ENCODE results near the gene PCSK1N. TPM values are rescaled to one million over a fixed set of nuclear protein-coding genes. Genes with fewer than 3 reads are reported as not detected.

PCSK1N gene
- polyA plus RNA-seq, 2 of the 4 experiments (the other 2 are of a cell fraction): 3.0 to 21.2 TPM

DNA sequence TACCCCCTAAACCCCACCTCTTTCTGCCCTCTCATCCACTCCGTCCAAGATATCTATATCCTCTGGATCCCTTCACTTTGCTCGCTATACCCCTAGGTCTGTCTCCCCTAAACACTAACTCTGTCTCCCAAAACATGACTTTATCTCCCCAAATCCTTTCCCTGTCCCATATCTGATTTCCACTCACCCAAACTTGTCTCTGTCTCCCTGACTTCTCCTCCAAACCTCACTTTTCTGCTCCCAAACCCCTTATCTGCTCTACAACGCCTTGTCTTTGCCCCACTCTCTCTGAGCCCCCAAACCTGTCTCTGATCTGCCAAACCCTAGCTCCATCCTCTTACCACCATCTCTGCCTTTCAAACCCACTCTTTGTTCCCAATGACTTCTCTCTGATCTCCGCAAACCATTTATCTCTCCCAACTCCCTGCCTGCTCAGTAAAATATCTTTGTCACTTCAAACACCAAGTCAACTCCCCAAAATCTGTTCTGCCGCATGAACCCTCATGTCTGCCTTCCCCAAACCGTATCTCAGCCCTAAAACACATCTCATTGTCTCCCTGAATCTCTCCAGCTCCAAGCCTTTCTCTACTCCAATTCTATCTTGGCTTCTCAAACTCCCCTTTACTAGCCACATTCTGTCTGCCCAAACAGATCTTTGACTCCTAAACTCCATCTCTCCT lies 48.4 kb downstream of the PCSK1N start:
- DNase-seq (ENCODE audit: low read depth in 1 of 2, low spot score in 1 of 2) (no peak), FAIRE-seq (no peak), ATAC-seq (no peak)
- H3K4me1 ChIP-seq: no peaks in the 10 kb centered on the region
- TF ChIP-seq HDAC2 (IDR thresholded peaks at IDR 0.05) (no peak), HMGXB4 (CRISPR knock-in tag; IDR thresholded peaks at IDR 0.05; ENCODE audit: borderline replicate concordance) (no peak)
- POLR2A ChIA-PET: no interaction called here
- H3K27ac ChIP-seq: no peak overlapping the region
- H3K9me3 ChIP-seq: no peaks in the 10 kb centered on the region
- no peak overlapping the region for H3K4me2 ChIP-seq
- H3K4me3 ChIP-seq: no peak overlapping the region
- CTCF ChIA-PET: no interaction called here
- 30% methylated on average over 6 of the region's 6 CpGs for WGBS (ENCODE audit: missing lambda C conversion rate)

DNA sequence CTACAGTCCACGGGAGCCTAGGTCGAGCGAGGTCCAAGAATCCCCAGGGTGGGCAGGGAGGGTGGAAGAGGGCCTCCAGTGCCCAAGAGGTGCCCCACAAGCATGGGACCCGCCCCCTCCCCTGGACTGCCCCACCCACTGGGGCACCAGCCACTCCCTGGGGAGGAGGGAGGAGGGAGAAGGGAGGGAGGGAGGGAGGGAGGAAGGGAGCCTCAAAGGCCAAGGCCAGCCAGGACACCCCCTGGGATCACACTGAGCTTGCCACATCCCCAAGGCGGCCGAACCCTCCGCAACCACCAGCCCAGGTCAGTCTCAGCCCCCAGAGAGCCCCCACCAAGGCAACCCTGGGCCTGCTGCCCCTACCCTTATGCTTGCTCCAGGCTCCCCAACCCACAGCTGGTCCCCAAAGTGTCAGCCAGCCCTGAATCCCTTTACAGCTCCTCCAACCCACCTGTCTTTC lies 49.0 kb downstream of the PCSK1N start, which contains the start of gene GATA1:
TSS of gene GATA1 (plus strand) at position 250 of the 460 bp plus-strand sequence. CDS start 4,520 bp downstream, outside the sequence.
- H3K4me1 ChIP-seq: no peaks in the 10 kb centered on the region
- WGBS (ENCODE audit: missing lambda C conversion rate): 76% methylated on average over 4 of the region's 7 CpGs
- H3K4me3 ChIP-seq: no peak within 1 kb of the TSS
- no peak for TF ChIP-seq CTCF (IDR thresholded peaks at IDR 0.05)
- TF ChIP-seq ZFP36 (IDR thresholded peaks at IDR 0.05; ENCODE audit: borderline replicate concordance, partially characterized antibody): no peak
- TF ChIP-seq REST (IDR thresholded peaks at IDR 0.05): no peak
- no peak for TF ChIP-seq RCOR1 (IDR thresholded peaks at IDR 0.05; ENCODE audit: low read depth, low read length)
- no peak for TF ChIP-seq ESRRA (IDR thresholded peaks at IDR 0.05; ENCODE audit: borderline replicate concordance, low read length)
- TF ChIP-seq CBX8 (IDR thresholded peaks at IDR 0.05): no peak
- TF ChIP-seq NR3C1 (IDR thresholded peaks at IDR 0.05): no peak
- no peak for TF ChIP-seq RFX5 (IDR thresholded peaks at IDR 0.05)
- no peak for TF ChIP-seq RAD21 (conservative IDR thresholded peaks at IDR 0.05 in 1 of 2, IDR thresholded peaks at IDR 0.05 in 1 of 2)
- TF ChIP-seq HES2 (IDR thresholded peaks at IDR 0.05): no peak
- TF ChIP-seq KDM1A (IDR thresholded peaks at IDR 0.05; ENCODE audit: low read depth): no peak
- no peak for TF ChIP-seq EP300 (IDR thresholded peaks at IDR 0.05)
- TF ChIP-seq MAFK (IDR thresholded peaks at IDR 0.05; ENCODE audit: partially characterized antibody): no peak
- TF ChIP-seq EHMT2 (IDR thresholded peaks at IDR 0.05; ENCODE audit: low read depth): no peak
- TF ChIP-seq TP53 (CRISPR knock-in tag; IDR thresholded peaks at IDR 0.05): no peak
- TF ChIP-seq FOXS1 (CRISPR knock-in tag; IDR thresholded peaks at IDR 0.05): no peak
- no peak for TF ChIP-seq HOXB13 (CRISPR knock-in tag; IDR thresholded peaks at IDR 0.05; ENCODE audit: low read depth)
- no peak for TF ChIP-seq E2F6 (IDR thresholded peaks at IDR 0.05; ENCODE audit: borderline replicate concordance, low read depth)
- DNase-seq (ENCODE audit: low read depth in 1 of 2, low spot score in 1 of 2) (no peak), FAIRE-seq (no peak), ATAC-seq (no peak)
- no peak within 1 kb of the TSS for H3K4me2 ChIP-seq
- ChIA-PET POLR2A (no interaction called here), CTCF (no interaction called here)
- no peaks in the 10 kb centered on the region for H3K9me3 ChIP-seq
- H3K27ac ChIP-seq: no peak within 1 kb of the TSS

Data from A549 (cell line).